ENCODE results near the gene ARPC5L.

Gene ARPC5L

GRCh38 chr9:124854161-124854560 lies 7.8 kb upstream of the ARPC5L start:
- in situ Hi-C loops (cut with HindIII; ENCODE audit: low pct_ligation_motif_present, low sequenced_read_pairs), result no loop called here
- peaks cover 31% of the 10 kb centered on the region for H3K36me3 ChIP-seq (replicated peaks)
- DNase-seq, result no peak
- H3K27me3 ChIP-seq (replicated peaks), result no peaks in the 10 kb centered on the region
- no peak overlapping the region for H3K4me3 ChIP-seq (ENCODE audit: low read depth, low read length)
- H3K27ac ChIP-seq, result no peak overlapping the region
- TF ChIP-seq CTCF (IDR thresholded peaks at IDR 0.05; ENCODE audit: low read depth, low read length, missing control alignments), result no peak

GRCh38 chr9:124854822-124855221 lies 7.1 kb upstream of the ARPC5L start:
- in situ Hi-C loops (cut with HindIII; ENCODE audit: low pct_ligation_motif_present, low sequenced_read_pairs), result no loop called here
- H3K27me3 ChIP-seq (replicated peaks), result no peaks in the 10 kb centered on the region
- TF ChIP-seq CTCF (IDR thresholded peaks at IDR 0.05; ENCODE audit: low read depth, low read length, missing control alignments), result no peak
- H3K27ac ChIP-seq, result no peak overlapping the region
- DNase-seq, result no peak
- peaks cover 38% of the 10 kb centered on the region for H3K36me3 ChIP-seq (replicated peaks)
- no peak overlapping the region for H3K4me3 ChIP-seq (ENCODE audit: low read depth, low read length)

- in situ Hi-C loops (cut with HindIII; ENCODE audit: low pct_ligation_motif_present, low sequenced_read_pairs), result no loop called here
- DNase-seq, result no peak
- no peak for TF ChIP-seq CTCF (IDR thresholded peaks at IDR 0.05; ENCODE audit: low read depth, low read length, missing control alignments)
- Histone ChIP-seq H3K4me3 (ENCODE audit: low read depth, low read length) (no peak overlapping the region), H3K27ac (no peak overlapping the region), H3K27me3 (replicated peaks) (no peaks in the 10 kb centered on the region), H3K36me3 (replicated peaks) (peaks cover 45% of the 10 kb centered on the region)
Observed at GRCh38 chr9:124855566-124855943, 6.4 kb upstream of the ARPC5L start.

DNA sequence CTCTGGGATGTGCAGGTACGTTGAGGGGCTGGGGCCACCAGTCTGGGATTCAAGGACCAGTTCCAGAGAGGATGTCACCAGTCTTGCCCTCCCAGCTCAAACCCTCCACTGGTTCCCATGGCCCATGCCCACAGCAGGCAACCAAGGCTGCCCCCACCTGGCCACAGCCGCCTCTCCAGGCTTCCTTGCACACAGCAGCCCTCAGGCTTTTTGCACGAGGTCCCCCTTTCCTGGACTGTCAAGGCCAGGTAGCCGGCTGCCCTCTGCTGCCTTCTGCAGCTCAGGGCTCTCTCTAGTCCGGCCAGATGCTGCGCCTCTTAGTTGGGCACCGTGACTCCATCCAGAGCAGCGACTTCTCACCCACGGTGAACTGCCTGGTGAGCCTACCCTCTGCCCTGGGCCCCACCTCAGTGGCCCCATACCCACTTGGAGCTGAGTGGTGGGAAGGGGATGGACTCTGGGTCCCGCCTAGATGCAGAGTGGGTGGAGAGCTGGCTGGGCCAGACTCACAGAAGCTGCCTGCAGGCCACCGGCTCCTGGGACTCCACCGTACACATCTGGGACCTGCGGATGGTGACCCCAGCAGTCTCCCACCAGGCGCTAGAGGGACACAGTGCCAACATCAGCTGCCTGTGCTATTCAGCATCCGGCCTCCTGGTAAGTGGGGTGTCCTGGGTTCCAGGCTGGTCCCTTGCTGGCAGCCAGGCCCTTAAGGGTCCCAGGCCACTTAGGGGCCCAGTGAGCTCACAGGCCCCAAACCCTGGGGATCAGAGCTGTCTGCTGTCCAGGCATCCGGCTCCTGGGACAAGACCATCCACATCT lies 5.8 kb upstream of the ARPC5L start:
- in situ Hi-C loops (cut with HindIII; ENCODE audit: low pct_ligation_motif_present, low sequenced_read_pairs), result no loop called here

DNA sequence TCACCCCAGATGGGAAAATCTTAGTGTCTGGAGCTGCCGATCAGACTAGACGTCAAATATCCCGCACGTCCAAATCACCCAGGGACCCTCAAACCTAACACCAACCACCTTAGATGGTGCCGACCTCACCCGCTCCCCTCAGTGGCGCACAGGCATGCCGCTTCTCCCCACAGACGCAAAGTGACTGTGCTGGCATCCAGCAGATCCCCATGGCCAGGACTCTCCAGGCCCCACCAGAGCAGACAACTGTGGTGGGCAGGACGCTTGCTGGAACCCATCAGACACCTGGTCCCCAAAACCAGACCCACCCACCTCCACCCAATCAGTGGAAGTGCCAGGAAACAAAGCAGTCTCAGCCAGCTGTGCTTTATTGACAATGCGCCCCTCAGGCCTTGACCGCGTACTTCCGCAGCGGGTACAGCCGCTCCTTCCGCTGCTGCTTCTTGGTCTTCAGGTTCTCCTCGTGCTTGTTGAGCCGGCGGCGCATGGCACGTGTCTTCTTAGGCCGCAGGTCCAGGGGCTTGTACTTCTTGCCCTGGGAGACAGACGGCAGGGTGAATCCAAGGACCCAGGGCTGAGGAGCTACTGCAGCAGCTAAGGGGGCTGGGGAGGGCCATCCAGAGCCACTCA lies 4.3 kb upstream of the ARPC5L start:
- no peak for TF ChIP-seq CTCF (IDR thresholded peaks at IDR 0.05; ENCODE audit: low read depth, low read length, missing control alignments)
- Histone ChIP-seq H3K4me3 (ENCODE audit: low read depth, low read length) (no peak overlapping the region), H3K27ac (no peak overlapping the region), H3K27me3 (replicated peaks) (no peaks in the 10 kb centered on the region), H3K36me3 (replicated peaks) (peaks cover 54% of the 10 kb centered on the region)
- in situ Hi-C loops (cut with HindIII; ENCODE audit: low pct_ligation_motif_present, low sequenced_read_pairs), result no loop called here
- no peak for DNase-seq

More for the DNA sequence above, 5.8 kb upstream of the ARPC5L start:
- Histone ChIP-seq H3K27ac (no peak overlapping the region), H3K4me3 (ENCODE audit: low read depth, low read length) (no peak overlapping the region), H3K27me3 (replicated peaks) (no peaks in the 10 kb centered on the region), H3K36me3 (replicated peaks) (peaks cover 49% of the 10 kb centered on the region)
- TF ChIP-seq CTCF (IDR thresholded peaks at IDR 0.05; ENCODE audit: low read depth, low read length, missing control alignments), result peak; percentile 67
- DNase-seq, result no peak

Measured in brain microvascular endothelial cell (primary cell).